Measurements from ENCODE around the gene THOC7. TPM values are rescaled to one million over a fixed set of nuclear protein-coding genes. Genes with fewer than 3 reads are reported as not detected.

The THOC7 gene
- total and polyA plus RNA-seq, 2 donors (not counting 3 experiments of a cell fraction or from before 2014, with no cell fraction given), result 16.9 to 68.7 TPM

DNA sequence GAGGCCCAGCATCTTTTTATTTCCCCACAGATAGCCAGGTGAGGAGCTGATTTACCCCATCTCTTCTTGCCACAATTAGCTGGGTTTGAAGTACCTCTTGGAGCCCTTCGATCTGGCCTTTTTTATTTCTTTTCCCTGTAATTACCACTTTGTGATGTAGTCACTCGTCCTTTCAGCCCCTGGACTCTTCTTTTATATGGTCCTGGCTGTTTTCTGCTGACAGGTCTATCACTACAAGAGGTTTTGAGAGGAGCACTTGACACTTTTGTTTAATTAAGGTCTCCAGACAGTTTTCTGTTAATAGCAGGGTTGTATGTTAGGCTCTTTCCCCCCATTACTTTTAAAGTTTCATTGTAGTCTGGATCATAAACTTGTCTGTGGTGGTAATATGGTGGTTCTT lies 11.9 kb upstream of the THOC7 start:
- Histone ChIP-seq H4K20me1 (replicated peaks; ENCODE audit: control insufficient read depth, extremely low read depth, insufficient read depth, low read length) (peaks cover 5% of the 10 kb centered on the region), H3K36me3 (ENCODE audit: control insufficient read depth in 2 of 2, extremely low read depth in 1 of 2, insufficient read depth in 2 of 2, low read length in 2 of 2) (no peaks in the 10 kb centered on the region), H3K9me3 (replicated peaks; ENCODE audit: control insufficient read depth, insufficient read depth, low read length) (no peaks in the 10 kb centered on the region), H3K9me1 (replicated peaks; ENCODE audit: control insufficient read depth, extremely low read depth, insufficient read depth, low read length) (no peaks in the 10 kb centered on the region), H3K4me3 (replicated peaks in 1 of 3; ENCODE audit: insufficient read depth in 1 of 3, low read depth in 1 of 3, low read length in 3 of 3) (no peak overlapping the region), H3K4me2 (ENCODE audit: insufficient read depth, low read length) (no peak overlapping the region), H3K4me1 (ENCODE audit: control insufficient read depth, extremely low read depth, insufficient read depth, low read length) (peaks cover 2% of the 10 kb centered on the region), H3K27me3 (ENCODE audit: control insufficient read depth in 2 of 2, insufficient read depth in 2 of 2, low read length in 2 of 2) (no peaks in the 10 kb centered on the region), H3K79me2 (ENCODE audit: control insufficient read depth, insufficient read depth, low read length) (peaks cover 62% of the 10 kb centered on the region), H3K27ac (ENCODE audit: insufficient read depth, low read depth, low read length) (no peak overlapping the region), H3K9ac (replicated peaks; ENCODE audit: extremely low read depth, insufficient read depth, low read length) (no peak overlapping the region), H2AFZ (ENCODE audit: low read depth, low read length) (no peak overlapping the region)
- intact Hi-C loops (cut with micrococcal nuclease) (no loop called here), dilution Hi-C loops (cut with MboI; ENCODE audit: extremely low pct_ligation_motif_present, low sequenced_read_pairs) (no loop called here)
- TF ChIP-seq, protein P1, sequence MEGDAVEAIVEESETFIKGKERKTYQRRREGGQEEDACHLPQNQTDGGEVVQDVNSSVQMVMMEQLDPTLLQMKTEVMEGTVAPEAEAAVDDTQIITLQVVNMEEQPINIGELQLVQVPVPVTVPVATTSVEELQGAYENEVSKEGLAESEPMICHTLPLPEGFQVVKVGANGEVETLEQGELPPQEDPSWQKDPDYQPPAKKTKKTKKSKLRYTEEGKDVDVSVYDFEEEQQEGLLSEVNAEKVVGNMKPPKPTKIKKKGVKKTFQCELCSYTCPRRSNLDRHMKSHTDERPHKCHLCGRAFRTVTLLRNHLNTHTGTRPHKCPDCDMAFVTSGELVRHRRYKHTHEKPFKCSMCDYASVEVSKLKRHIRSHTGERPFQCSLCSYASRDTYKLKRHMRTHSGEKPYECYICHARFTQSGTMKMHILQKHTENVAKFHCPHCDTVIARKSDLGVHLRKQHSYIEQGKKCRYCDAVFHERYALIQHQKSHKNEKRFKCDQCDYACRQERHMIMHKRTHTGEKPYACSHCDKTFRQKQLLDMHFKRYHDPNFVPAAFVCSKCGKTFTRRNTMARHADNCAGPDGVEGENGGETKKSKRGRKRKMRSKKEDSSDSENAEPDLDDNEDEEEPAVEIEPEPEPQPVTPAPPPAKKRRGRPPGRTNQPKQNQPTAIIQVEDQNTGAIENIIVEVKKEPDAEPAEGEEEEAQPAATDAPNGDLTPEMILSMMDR (IDR thresholded peaks at IDR 0.05; ENCODE audit: extremely low read depth in 1 of 2, insufficient read depth in 1 of 2, low read depth in 1 of 2, low read length in 2 of 2), result no peak
- TF ChIP-seq POLR2AphosphoS5 (IDR thresholded peaks at IDR 0.05; ENCODE audit: insufficient read depth, low read depth, low read length) (no peak), JUN (IDR thresholded peaks at IDR 0.05; ENCODE audit: borderline replicate concordance, insufficient read depth, insufficient read length, low read depth) (no peak), EZH2 (IDR thresholded peaks at IDR 0.05; ENCODE audit: borderline replicate concordance, low read depth, low read length, severe bottlenecking) (no peak), FOS (IDR thresholded peaks at IDR 0.05; ENCODE audit: borderline replicate concordance, insufficient read depth, low read length) (no peak), POLR2A (IDR thresholded peaks at IDR 0.05; ENCODE audit: low read depth, low read length) (no peak), GATA2 (IDR thresholded peaks at IDR 0.05; ENCODE audit: insufficient read depth, insufficient read length, low read depth, low read length) (no peak)
- TF ChIP-seq, protein P2, sequence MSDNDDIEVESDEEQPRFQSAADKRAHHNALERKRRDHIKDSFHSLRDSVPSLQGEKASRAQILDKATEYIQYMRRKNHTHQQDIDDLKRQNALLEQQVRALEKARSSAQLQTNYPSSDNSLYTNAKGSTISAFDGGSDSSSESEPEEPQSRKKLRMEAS (IDR thresholded peaks at IDR 0.05; ENCODE audit: insufficient read depth, insufficient read length), result no peak
- FAIRE-seq (no peak), DNase-seq (ENCODE audit: low read depth, low spot score) (no peak)
- CTCF ChIA-PET, result no interaction called here
- BruUV-seq (replicated peaks), result no TSS peak
- POLR2A ChIA-PET, result interaction anchor here (0.6 kb wide), 1 partner anchor 9 kb away, joined by 3 read pairs; no protein-coding TSS in a partner anchor
